IMR-90 (cell line): ENCODE measurements around the gene ASCL5. TPM values are rescaled to one million over a fixed set of nuclear protein-coding genes. Genes with fewer than 3 reads are reported as not detected.

Experiments used
- ATAC-seq: fragments of 200-7000 bp; cut with Tn5 transposase; 2 replicates; pipeline ENCODE4 v1.9.1; 2020; ENCODE audit warnings: low read depth, mild to moderate bottlenecking, moderate library complexity
- BruUV-seq: library from RNA; stranded (reverse); fragments of 400-500 nt; replicated peaks from 2 replicates; lab custom pipeline; 2021; lab: Mats Ljungman, UMichigan
- CTCF ChIA-PET: fragments of 300-600 bp; formaldehyde crosslinking; extraction: SDS; loops from one replicate; lab custom pipeline; 2021; ENCODE audit warnings: antibody characterized with exemption; lab: Yijun Ruan, JAX
- POLR2A ChIA-PET: fragments of 300-600 bp; sonication (Branson Sonifier 250); formaldehyde crosslinking; loops from one replicate; lab custom pipeline; 2022; ENCODE audit warnings: antibody characterized with exemption; ENCODE audit not compliant: unreplicated experiment; lab: Charles Lee
- DNase-seq: peaks from one replicate; pipeline ENCODE4 v3.0.0; 2013
- H2AFZ ChIP-seq: replicated peaks from 2 replicates; pipeline ENCODE3; 2013; ENCODE audit warnings: low read length, mild to moderate bottlenecking; ENCODE audit not compliant: poor library complexity
- H2AK5ac ChIP-seq: 2 replicates; pipeline ENCODE4 v1.6.1; 2013; ENCODE audit warnings: low read depth, low read length, inconsistent platforms
- H2AK9ac ChIP-seq: replicated peaks from 2 replicates; pipeline ENCODE3; 2013; ENCODE audit warnings: mild to moderate bottlenecking, low read depth, low read length, moderate library complexity; ENCODE audit not compliant: poor library complexity
- H2BK120ac ChIP-seq: 2 replicates; pipeline ENCODE4 v1.6.1; 2013; ENCODE audit warnings: low read depth, low read length, inconsistent platforms
- H2BK15ac ChIP-seq: 3 replicates; pipeline ENCODE4 v1.6.1; 2013; ENCODE audit warnings: low read depth, low read length, inconsistent platforms
- H2BK20ac ChIP-seq: 2 replicates; pipeline ENCODE4 v1.6.1; 2013; ENCODE audit warnings: low read depth, mild to moderate bottlenecking, inconsistent platforms, low read length, moderate library complexity
- H2BK5ac ChIP-seq: 2 replicates; pipeline ENCODE4 v1.6.1; 2013; ENCODE audit warnings: mild to moderate bottlenecking, low read depth, low read length, inconsistent platforms; ENCODE audit not compliant: poor library complexity, severe bottlenecking
- H3K14ac ChIP-seq: replicated peaks from 2 replicates; pipeline ENCODE4 v1.6.1; 2013; ENCODE audit warnings: low read depth, low read length, inconsistent platforms
- H3K18ac ChIP-seq: 2 replicates; pipeline ENCODE4 v1.6.1; 2013; ENCODE audit warnings: low read depth, low read length, control low read depth
- H3K23ac ChIP-seq: 2 replicates; pipeline ENCODE4 v1.6.1; 2013; ENCODE audit warnings: low read depth, low read length, inconsistent platforms
- H3K27ac ChIP-seq: 2 replicates; pipeline ENCODE4 v1.5.1; 2013; ENCODE audit warnings: mild to moderate bottlenecking, control low read depth, low read length; ENCODE audit not compliant: insufficient read depth
- H3K27me3 ChIP-seq: 2 replicates; pipeline ENCODE4 v1.6.1; 2013; ENCODE audit warnings: low read length; ENCODE audit not compliant: control insufficient read depth, insufficient read depth
- H3K36me3 ChIP-seq: 2 replicates; pipeline ENCODE4 v1.6.1; 2013; ENCODE audit warnings: low read length, mixed read lengths; ENCODE audit not compliant: control insufficient read depth, insufficient read depth
- H3K4ac ChIP-seq: 2 replicates; pipeline ENCODE4 v1.6.1; 2013; ENCODE audit warnings: low read depth, low read length, inconsistent platforms
- H3K4me1 ChIP-seq: 2 replicates; pipeline ENCODE4 v1.6.1; 2013; ENCODE audit warnings: low read length, mixed read lengths; ENCODE audit not compliant: control insufficient read depth, insufficient read depth
- H3K4me2 ChIP-seq: 2 replicates; pipeline ENCODE4 v1.6.1; 2013; ENCODE audit warnings: low read depth, mild to moderate bottlenecking, control low read depth, low read length, moderate library complexity
- H3K4me3 ChIP-seq: 2 replicates; pipeline ENCODE4 v1.5.1; 2013; ENCODE audit warnings: low read depth, mild to moderate bottlenecking, control low read depth, low read length, moderate library complexity; ENCODE audit not compliant: insufficient read depth
- H3K56ac ChIP-seq: 2 replicates; pipeline ENCODE4 v1.6.1; 2013; ENCODE audit warnings: low read length, inconsistent platforms; ENCODE audit not compliant: insufficient read depth; ENCODE audit errors: extremely low read depth
- H3K79me1 ChIP-seq, 2 experiments: 2 replicates each; pipeline ENCODE4 v1.6.1; 2013; ENCODE audit warnings: low read length in 2 of 2, inconsistent platforms in 1 of 2, low read depth in 1 of 2
- H3K9ac ChIP-seq: 2 replicates; pipeline ENCODE4 v1.6.1; 2013; ENCODE audit warnings: low read depth, low read length, control low read depth
- H3K9me1 ChIP-seq: 2 replicates; pipeline ENCODE4 v1.6.1; 2013; ENCODE audit warnings: low read length, inconsistent platforms; ENCODE audit not compliant: insufficient read depth
- H3K9me3 ChIP-seq: 2 replicates; pipeline ENCODE4 v1.6.1; 2013; ENCODE audit warnings: low read length; ENCODE audit not compliant: control insufficient read depth, insufficient read depth
- H4K20me1 ChIP-seq: 2 replicates; pipeline ENCODE4 v1.6.1; 2013; ENCODE audit warnings: low read length, inconsistent platforms; ENCODE audit not compliant: insufficient read depth
- H4K5ac ChIP-seq: 2 replicates; pipeline ENCODE4 v1.6.1; 2013; ENCODE audit warnings: mild to moderate bottlenecking, low read depth, low read length, control low read depth
- H4K8ac ChIP-seq, 2 experiments: 2 replicates each; pipeline ENCODE4 v1.6.1; 2013; ENCODE audit warnings: low read depth in 2 of 2, low read length in 2 of 2, control low read depth in 1 of 2, inconsistent platforms in 1 of 2
- H4K91ac ChIP-seq: 2 replicates; pipeline ENCODE4 v1.6.1; 2013; ENCODE audit warnings: low read depth, low read length, inconsistent platforms; ENCODE audit not compliant: insufficient read depth
- BHLHE40 ChIP-seq: fragments of 150-350 bp; IDR thresholded peaks from 2 replicates; pipeline ENCODE4 v1.6.1; 2016; ENCODE audit warnings: mild to moderate bottlenecking, low read depth, low read length
- CHD1 ChIP-seq: IDR thresholded peaks from 2 replicates; pipeline ENCODE4 v1.6.1; 2012; ENCODE audit warnings: low read depth, low read length, improper control_type of control experiment
- ELK1 ChIP-seq: fragments of 150-350 bp; IDR thresholded peaks from 2 replicates; pipeline ENCODE4 v1.6.1; 2016; ENCODE audit warnings: low read depth, mild to moderate bottlenecking, low read length, moderate library complexity, borderline replicate concordance
- FOS ChIP-seq: fragments of 150-350 bp; IDR thresholded peaks from 2 replicates; pipeline ENCODE4 v1.6.1; 2016; ENCODE audit warnings: low read depth, low read length
- MAFK ChIP-seq: IDR thresholded peaks from 2 replicates; pipeline ENCODE4 v1.6.1; 2012; ENCODE audit warnings: low read depth, low read length, improper control_type of control experiment
- MAZ ChIP-seq: IDR thresholded peaks from 2 replicates; pipeline ENCODE4 v1.6.1; 2012; ENCODE audit warnings: low read depth, mild to moderate bottlenecking, low read length, improper control_type of control experiment, moderate library complexity, borderline replicate concordance
- MXI1 ChIP-seq: IDR thresholded peaks from 2 replicates; pipeline ENCODE4 v1.6.1; 2012; ENCODE audit warnings: low read depth, mild to moderate bottlenecking, low read length, moderate library complexity, borderline replicate concordance
- NFE2L2 ChIP-seq: fragments of 150-350 bp; IDR thresholded peaks from 2 replicates; pipeline ENCODE4 v1.6.1; 2016; ENCODE audit warnings: low read depth, mild to moderate bottlenecking, low read length
- POLR2A ChIP-seq: IDR thresholded peaks from 2 replicates; pipeline ENCODE4 v1.6.1; 2012; ENCODE audit warnings: mild to moderate bottlenecking, low read depth, low read length
- RAD21 ChIP-seq: IDR thresholded peaks from 2 replicates; pipeline ENCODE4 v1.6.1; 2012; ENCODE audit warnings: low read length, improper control_type of control experiment
- RCOR1 ChIP-seq: IDR thresholded peaks from 2 replicates; pipeline ENCODE4 v1.6.1; 2012; ENCODE audit warnings: mild to moderate bottlenecking, low read length, improper control_type of control experiment; ENCODE audit not compliant: insufficient replicate concordance
- RFX5 ChIP-seq: IDR thresholded peaks from 2 replicates; pipeline ENCODE4 v1.8.0; 2012; ENCODE audit warnings: low read depth, mild to moderate bottlenecking, low read length, moderate library complexity
- SMC3 ChIP-seq: fragments of 150-350 bp; IDR thresholded peaks from 2 replicates; pipeline ENCODE4 v1.6.1; 2016; ENCODE audit warnings: low read depth, mild to moderate bottlenecking, antibody characterized with exemption, low read length, moderate library complexity
- USF2 ChIP-seq: fragments of 150-350 bp; IDR thresholded peaks from 2 replicates; pipeline ENCODE4 v1.6.1; 2017; ENCODE audit warnings: mild to moderate bottlenecking, antibody characterized with exemption, low read length, low read depth
- WGBS, 2 experiments: methylation state at CpG; one replicate each; pipeline versions ENCODE4 v1.1.5 to v1.1.7; 2013; ENCODE audit warnings: missing lambda C conversion rate in 2 of 2; ENCODE audit not compliant: insufficient read length in 1 of 2; ENCODE audit errors: extremely low coverage in 2 of 2; 5-methylcytosine and 5-hydroxymethylcytosine counted together
- dilution Hi-C: fragments of 300-500 bp; cut with HindIII; formaldehyde crosslinking; loops from one replicate; pipeline ENCODE4 v1.14.3; 2018; ENCODE audit warnings: low sequenced_read_pairs; ENCODE audit not compliant: unreplicated experiment
- in situ Hi-C: fragments of 300-500 bp; cut with MboI; formaldehyde crosslinking; loops from 3 replicates; pipeline ENCODE4 v1.14.3; 2019; ENCODE audit warnings: low sequenced_read_pairs, inconsistent platforms, mixed read lengths
- intact Hi-C: fragments of 100-400 bp; cut with micrococcal nuclease; formaldehyde crosslinking; loops from 2 replicates; pipeline ENCODE4 v1.10.0; 2022
- polyA plus RNA-seq, 3 experiments: library from polyadenylated mRNA; depleted of rRNA; stranded (reverse); fragments of >200 nt; gene quantifications; 2 replicates each; pipeline ENCODE4 v1.2.3, GENCODE V29; 2012; ENCODE audit warnings: low replicate concordance in 1 of 3
- total RNA-seq: library from RNA; depleted of rRNA; stranded (reverse); fragments of >200 nt; gene quantifications from 2 replicates; pipeline ENCODE4 v1.2.3, GENCODE V29; 2012

Gene ASCL5
- total and polyA plus RNA-seq, 2 of the 4 experiments (the other 2 are of a cell fraction), result not detected

- Histone ChIP-seq H2BK120ac (no peak overlapping the region), H2AK9ac (no peak overlapping the region), H3K4me3 (no peak overlapping the region), H2BK20ac (no peak overlapping the region), H3K56ac (no peak overlapping the region), H3K27me3 (peaks cover 54% of the 10 kb centered on the region), H3K4me2 (no peak overlapping the region), H4K20me1 (no peaks in the 10 kb centered on the region), H3K79me1 (no peaks in the 10 kb centered on the region), H3K18ac (no peak overlapping the region), H3K4me1 (peaks cover 2% of the 10 kb centered on the region; the same call in 1 of the 2 replicates), H2AFZ (no peak overlapping the region), H4K5ac (no peak overlapping the region), H4K91ac (no peak overlapping the region), H3K23ac (no peak overlapping the region), H2BK5ac (no peak overlapping the region), H2AK5ac (no peak overlapping the region), H3K36me3 (no peaks in the 10 kb centered on the region), H3K14ac (no peak overlapping the region), H3K9me1 (0 out of 2 replicates have a peak, but pooled peaks cover 2% of the 10 kb centered on the region), H2BK15ac (no peak overlapping the region), H3K9ac (no peak overlapping the region), H3K27ac (no peak overlapping the region), H3K9me3 (no peaks in the 10 kb centered on the region), H4K8ac (no peak overlapping the region), H3K4ac (no peak overlapping the region)
- ChIA-PET POLR2A (no interaction called here), CTCF (no interaction called here)
- BruUV-seq, result no TSS peak
- DNase-seq (no peak), ATAC-seq (no peak)
- TF ChIP-seq FOS (no peak), POLR2A (no peak), CHD1 (no peak), USF2 (no peak), RAD21 (no peak), SMC3 (no peak), RCOR1 (no peak), MXI1 (no peak), BHLHE40 (no peak), MAZ (no peak), ELK1 (no peak), NFE2L2 (no peak), MAFK (no peak), RFX5 (no peak)
- in situ Hi-C loops (no loop called here), intact Hi-C loops (no loop called here), dilution Hi-C loops (no loop called here)
- 52% methylated on average over 6 of the region's 9 CpGs; no CpG with 5 or more reads in 1 of the 2 experiments for WGBS, 2 experiments
These were observed 2.0 kb downstream of the ASCL5 start for GRCh38 chr1:201125019-201125418.
